Panc1 (cell line): ENCODE data around the gene IKZF3. TPM values are rescaled to one million over a fixed set of nuclear protein-coding genes. Genes with fewer than 3 reads are reported as not detected.

ENCODE experiments used
- ATAC-seq: fragments of 200-7000 bp; cut with Tn5 transposase; 2 replicates; pipeline ENCODE4 v1.9.1; 2020; ENCODE audit warnings: mild to moderate bottlenecking, moderate library complexity
- BruUV-seq: library from RNA; stranded (reverse); fragments of 400-500 nt; replicated peaks from 2 replicates; lab custom pipeline; 2021; lab: Mats Ljungman, UMichigan
- CTCF ChIA-PET: fragments of 300-600 bp; sonication (Branson Sonifier 250); formaldehyde crosslinking; loops from one replicate; lab custom pipeline; 2022; ENCODE audit warnings: antibody characterized with exemption; lab: Charles Lee
- POLR2A ChIA-PET: fragments of 300-600 bp; sonication (Branson Sonifier 250); formaldehyde crosslinking; loops from one replicate; lab custom pipeline; 2022; ENCODE audit warnings: antibody characterized with exemption; lab: Charles Lee
- DNase-seq: peaks from one replicate; pipeline ENCODE4 v3.0.0-alpha.2; 2010; ENCODE audit warnings: low read depth, low spot score
- H3K27ac ChIP-seq: 2 replicates; pipeline ENCODE4 v1.5.1; 2011; ENCODE audit warnings: mild to moderate bottlenecking, low read length, inconsistent platforms
- H3K27me3 ChIP-seq: fragments of 200-500 bp; sonication (Bioruptor generic); 2 replicates; pipeline ENCODE4 v1.6.0; 2014; ENCODE audit warnings: low read length, inconsistent platforms; ENCODE audit not compliant: control insufficient read depth, insufficient read depth
- H3K36me3 ChIP-seq: fragments of 200-500 bp; sonication (Bioruptor generic); 2 replicates; pipeline ENCODE4 v1.5.1; 2014; ENCODE audit warnings: inconsistent platforms, mild to moderate bottlenecking, low read length, moderate library complexity; ENCODE audit not compliant: control insufficient read depth, insufficient read depth
- H3K4me1 ChIP-seq: 2 replicates; pipeline ENCODE4 v1.5.1; 2011; ENCODE audit warnings: inconsistent platforms, mild to moderate bottlenecking, low read length, moderate library complexity; ENCODE audit not compliant: control insufficient read depth, insufficient read depth
- H3K4me3 ChIP-seq, 2 experiments: 2 replicates each; pipeline ENCODE4 v1.5.1; 2011 to 2012; ENCODE audit warnings: low read depth in 2 of 2, low read length in 2 of 2, mild to moderate bottlenecking in 2 of 2, inconsistent platforms in 1 of 2, moderate library complexity in 1 of 2
- H3K9me3 ChIP-seq: fragments of 200-500 bp; sonication (Bioruptor generic); 2 replicates; pipeline ENCODE4 v1.5.1; 2014; ENCODE audit warnings: low read depth, mild to moderate bottlenecking, inconsistent platforms, low read length, moderate library complexity; ENCODE audit not compliant: control insufficient read depth, insufficient read depth
- POLR2AphosphoS5 ChIP-seq: IDR thresholded peaks from 2 replicates; pipeline ENCODE4 v1.6.1; 2012; ENCODE audit warnings: mild to moderate bottlenecking, low read depth, low read length, moderate library complexity
- SIN3A ChIP-seq: IDR thresholded peaks from 2 replicates; pipeline ENCODE4 v1.6.1; 2012; ENCODE audit warnings: low read depth, mild to moderate bottlenecking, low read length, moderate library complexity, borderline replicate concordance; ENCODE audit not compliant: insufficient read depth
- TCF7L2 ChIP-seq: IDR thresholded peaks from 2 replicates; pipeline ENCODE4 v1.6.1; 2011; ENCODE audit warnings: mild to moderate bottlenecking, low read depth, low read length, inconsistent platforms
- in situ Hi-C: cut with HindIII; loops from 2 replicates; pipeline ENCODE4 v1.10.0; 2016; ENCODE audit warnings: low sequenced_read_pairs, low pct_unique_long_range_greater_than_20kb
- intact Hi-C: fragments of 100-400 bp; cut with micrococcal nuclease; formaldehyde crosslinking; loops from one replicate; pipeline ENCODE4 v1.10.0; 2022; ENCODE audit not compliant: unreplicated experiment
- total RNA-seq: library from RNA; stranded (reverse); gene quantifications from one replicate; pipeline ENCODE4 v1.2.1, GENCODE V29; 2021; ENCODE audit not compliant: unreplicated experiment
- TF ChIP-seq, protein P1 (sequence below): fragments of 450-650 bp; IDR thresholded peaks from 2 replicates; pipeline ENCODE4 v1.5.1; 2017; ENCODE audit warnings: mild to moderate bottlenecking
- TF ChIP-seq, protein P2 (sequence below), 2 experiments: IDR thresholded peaks; 2 replicates each; pipeline ENCODE4 v1.6.1; 2011 to 2012; ENCODE audit warnings: low read depth in 2 of 2, control low read depth in 1 of 2, low read length in 1 of 2, mild to moderate bottlenecking in 1 of 2, moderate library complexity in 1 of 2; ENCODE audit not compliant: insufficient read depth in 1 of 2

The IKZF3 gene
- total RNA-seq, 1 experiment from 2014 or later = 0.59 TPM

DNA sequence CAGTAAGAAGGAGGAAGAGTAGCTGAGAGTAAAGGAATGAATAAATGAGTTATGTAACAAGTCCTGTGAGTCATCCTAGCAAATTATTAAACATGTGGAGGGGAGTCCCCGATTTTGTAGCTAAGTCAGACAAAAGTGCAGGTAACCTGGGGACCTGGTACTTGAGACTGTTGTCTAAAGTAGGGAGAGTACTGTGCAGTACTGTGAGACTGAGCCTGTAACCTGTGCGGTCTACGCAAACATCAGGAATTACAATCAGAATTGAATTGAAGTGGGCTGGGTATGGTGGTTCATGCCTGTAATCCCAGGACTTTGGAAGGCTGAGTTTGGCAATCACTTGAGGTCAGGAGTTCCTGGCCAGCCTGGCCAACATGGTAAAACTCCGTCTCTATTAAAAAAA lies 35.7 kb downstream of the IKZF3 start:
- ATAC-seq (no peak), DNase-seq (no peak)
- no TSS peak for BruUV-seq
- ChIA-PET CTCF (no interaction called here), POLR2A (no interaction called here)
- H3K27ac ChIP-seq = no peak overlapping the region
- H3K27me3 ChIP-seq = no peaks in the 10 kb centered on the region; the same call in 1 of the 2 replicates
- intact Hi-C loops (no loop called here), in situ Hi-C loops (no loop called here)
- H3K4me1 ChIP-seq = no peaks in the 10 kb centered on the region
- no peak overlapping the region for H3K4me3 ChIP-seq
- H3K36me3 ChIP-seq = no peaks in the 10 kb centered on the region
- TF ChIP-seq, protein P1, sequence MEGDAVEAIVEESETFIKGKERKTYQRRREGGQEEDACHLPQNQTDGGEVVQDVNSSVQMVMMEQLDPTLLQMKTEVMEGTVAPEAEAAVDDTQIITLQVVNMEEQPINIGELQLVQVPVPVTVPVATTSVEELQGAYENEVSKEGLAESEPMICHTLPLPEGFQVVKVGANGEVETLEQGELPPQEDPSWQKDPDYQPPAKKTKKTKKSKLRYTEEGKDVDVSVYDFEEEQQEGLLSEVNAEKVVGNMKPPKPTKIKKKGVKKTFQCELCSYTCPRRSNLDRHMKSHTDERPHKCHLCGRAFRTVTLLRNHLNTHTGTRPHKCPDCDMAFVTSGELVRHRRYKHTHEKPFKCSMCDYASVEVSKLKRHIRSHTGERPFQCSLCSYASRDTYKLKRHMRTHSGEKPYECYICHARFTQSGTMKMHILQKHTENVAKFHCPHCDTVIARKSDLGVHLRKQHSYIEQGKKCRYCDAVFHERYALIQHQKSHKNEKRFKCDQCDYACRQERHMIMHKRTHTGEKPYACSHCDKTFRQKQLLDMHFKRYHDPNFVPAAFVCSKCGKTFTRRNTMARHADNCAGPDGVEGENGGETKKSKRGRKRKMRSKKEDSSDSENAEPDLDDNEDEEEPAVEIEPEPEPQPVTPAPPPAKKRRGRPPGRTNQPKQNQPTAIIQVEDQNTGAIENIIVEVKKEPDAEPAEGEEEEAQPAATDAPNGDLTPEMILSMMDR = no peak
- TF ChIP-seq SIN3A (no peak), POLR2AphosphoS5 (no peak), TCF7L2 (no peak)
- TF ChIP-seq, protein P2, sequence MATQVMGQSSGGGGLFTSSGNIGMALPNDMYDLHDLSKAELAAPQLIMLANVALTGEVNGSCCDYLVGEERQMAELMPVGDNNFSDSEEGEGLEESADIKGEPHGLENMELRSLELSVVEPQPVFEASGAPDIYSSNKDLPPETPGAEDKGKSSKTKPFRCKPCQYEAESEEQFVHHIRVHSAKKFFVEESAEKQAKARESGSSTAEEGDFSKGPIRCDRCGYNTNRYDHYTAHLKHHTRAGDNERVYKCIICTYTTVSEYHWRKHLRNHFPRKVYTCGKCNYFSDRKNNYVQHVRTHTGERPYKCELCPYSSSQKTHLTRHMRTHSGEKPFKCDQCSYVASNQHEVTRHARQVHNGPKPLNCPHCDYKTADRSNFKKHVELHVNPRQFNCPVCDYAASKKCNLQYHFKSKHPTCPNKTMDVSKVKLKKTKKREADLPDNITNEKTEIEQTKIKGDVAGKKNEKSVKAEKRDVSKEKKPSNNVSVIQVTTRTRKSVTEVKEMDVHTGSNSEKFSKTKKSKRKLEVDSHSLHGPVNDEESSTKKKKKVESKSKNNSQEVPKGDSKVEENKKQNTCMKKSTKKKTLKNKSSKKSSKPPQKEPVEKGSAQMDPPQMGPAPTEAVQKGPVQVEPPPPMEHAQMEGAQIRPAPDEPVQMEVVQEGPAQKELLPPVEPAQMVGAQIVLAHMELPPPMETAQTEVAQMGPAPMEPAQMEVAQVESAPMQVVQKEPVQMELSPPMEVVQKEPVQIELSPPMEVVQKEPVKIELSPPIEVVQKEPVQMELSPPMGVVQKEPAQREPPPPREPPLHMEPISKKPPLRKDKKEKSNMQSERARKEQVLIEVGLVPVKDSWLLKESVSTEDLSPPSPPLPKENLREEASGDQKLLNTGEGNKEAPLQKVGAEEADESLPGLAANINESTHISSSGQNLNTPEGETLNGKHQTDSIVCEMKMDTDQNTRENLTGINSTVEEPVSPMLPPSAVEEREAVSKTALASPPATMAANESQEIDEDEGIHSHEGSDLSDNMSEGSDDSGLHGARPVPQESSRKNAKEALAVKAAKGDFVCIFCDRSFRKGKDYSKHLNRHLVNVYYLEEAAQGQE (IDR thresholded peaks at IDR 0.05; ENCODE audit: insufficient read depth in 1 of 2, low read depth in 2 of 2, low read length in 1 of 2) = no peak
- H3K9me3 ChIP-seq = no peaks in the 10 kb centered on the region

DNA sequence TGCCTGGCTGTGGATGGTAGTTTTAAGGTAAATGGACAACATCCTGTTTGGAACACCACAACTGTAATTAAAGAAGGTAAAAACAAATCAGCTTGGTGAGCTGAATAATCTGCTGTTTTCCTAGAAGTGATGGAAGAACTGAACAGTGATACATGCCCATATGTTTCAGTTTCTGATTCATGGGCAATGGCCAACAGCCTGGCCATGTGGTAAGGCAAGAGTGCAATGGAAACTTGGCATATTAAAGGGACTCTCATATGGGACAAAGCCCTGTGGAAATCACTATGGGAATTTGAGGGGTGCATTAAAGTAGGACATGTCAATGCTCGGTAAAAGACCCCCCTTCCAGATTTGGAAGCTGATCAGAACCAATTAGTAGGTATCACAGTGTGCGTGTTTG lies 37.8 kb downstream of the IKZF3 start:
- Histone ChIP-seq H3K4me1 (no peaks in the 10 kb centered on the region), H3K36me3 (no peaks in the 10 kb centered on the region), H3K4me3 (no peak overlapping the region), H3K9me3 (no peaks in the 10 kb centered on the region), H3K27ac (no peak overlapping the region), H3K27me3 (no peaks in the 10 kb centered on the region)
- in situ Hi-C loops = no loop called here
- POLR2A ChIA-PET = no interaction called here
- BruUV-seq = no TSS peak
- intact Hi-C loops = no loop called here
- CTCF ChIA-PET = interaction anchor here (0.6 kb wide), 1 partner anchor 15 kb away, joined by 6 read pairs; no protein-coding TSS in a partner anchor
- no peak for TF ChIP-seq SIN3A
- TF ChIP-seq, protein P1 = no peak
- TF ChIP-seq, protein P2 (IDR thresholded peaks at IDR 0.05; ENCODE audit: insufficient read depth in 1 of 2, low read depth in 2 of 2, low read length in 1 of 2) = no peak
- TF ChIP-seq TCF7L2 = no peak
- TF ChIP-seq POLR2AphosphoS5 = no peak
- ATAC-seq (no peak), DNase-seq (no peak)
